HEK293 (cell line): ENCODE results near the gene STX2.
A peak's percentile ranks its signal among the peaks of the same experiment; 100 is the strongest.
"Not testable (repeated sequence)": the region's sequence is repeated elsewhere in the genome, so short reads cannot be mapped to it uniquely, and the experiment has no call there.

ENCODE experiments used
- CTCF ChIA-PET: fragments of 350-600 bp; formaldehyde crosslinking; extraction: SDS; loops from one replicate; lab custom pipeline; 2021; ENCODE audit warnings: antibody characterized with exemption; lab: Yijun Ruan, JAX
- POLR2A ChIA-PET: fragments of 300-600 bp; formaldehyde crosslinking; extraction: SDS; loops from one replicate; lab custom pipeline; 2020; ENCODE audit warnings: antibody characterized with exemption, inconsistent platforms; lab: Yijun Ruan, JAX
- H3K27ac ChIP-seq: fragments of 200-500 bp; sonication (Bioruptor generic); 2 replicates; pipeline ENCODE4 v1.5.1; 2014; ENCODE audit warnings: low read depth, low read length, control low read depth, inconsistent platforms; ENCODE audit errors: extremely low read depth
- H3K36me3 ChIP-seq, 2 experiments: fragments of 200-500 bp in 1 of 2; sonication (Bioruptor generic) in 1 of 2; 1 replicate in 1 of 2; 2 replicates in 1 of 2; pipeline ENCODE4 v1.5.1; 2014 to 2017; ENCODE audit warnings: inconsistent platforms in 2 of 2, low read length in 2 of 2; ENCODE audit not compliant: control insufficient read depth in 2 of 2, insufficient read depth in 1 of 2
- H3K4me1 ChIP-seq: fragments of 200-500 bp; sonication (Bioruptor generic); 2 replicates; pipeline ENCODE4 v1.5.1; 2014; ENCODE audit warnings: mild to moderate bottlenecking, low read length, inconsistent platforms; ENCODE audit not compliant: control insufficient read depth, insufficient read depth
- H3K4me3 ChIP-seq: 2 replicates; pipeline ENCODE4 v1.5.1; 2011; ENCODE audit warnings: low read depth, mild to moderate bottlenecking, control low read depth, low read length, moderate library complexity
- H3K9me3 ChIP-seq: fragments of 200-500 bp; sonication (Bioruptor generic); 2 replicates; pipeline ENCODE4 v1.5.1; 2014; ENCODE audit warnings: low read depth, low read length, inconsistent platforms; ENCODE audit not compliant: control insufficient read depth, insufficient read depth
- GLI4 ChIP-seq: fragments of 450-650 bp; formaldehyde crosslinking; IDR thresholded peaks from 2 replicates; pipeline ENCODE4 v1.5.1; 2016; ENCODE audit warnings: missing biosample characterization, missing genetic modification characterization
- HIC1 ChIP-seq: fragments of 450-650 bp; formaldehyde crosslinking; IDR thresholded peaks from 2 replicates; pipeline ENCODE4 v1.5.1; 2016; ENCODE audit warnings: missing biosample characterization, missing genetic modification characterization
- REST ChIP-seq: fragments of 450-650 bp; formaldehyde crosslinking; IDR thresholded peaks from 2 replicates; pipeline ENCODE4 v1.5.1; 2016; ENCODE audit warnings: missing biosample characterization, missing genetic modification characterization
- ZBTB8A ChIP-seq: fragments of 450-650 bp; formaldehyde crosslinking; IDR thresholded peaks from 2 replicates; pipeline ENCODE4 v1.5.1; 2016; ENCODE audit warnings: missing biosample characterization, missing genetic modification characterization
- ZNF140 ChIP-seq: fragments of 450-650 bp; formaldehyde crosslinking; IDR thresholded peaks from 2 replicates; pipeline ENCODE4 v1.5.1; 2016; ENCODE audit warnings: missing biosample characterization, missing genetic modification characterization
- ZNF169 ChIP-seq: fragments of 450-650 bp; formaldehyde crosslinking; IDR thresholded peaks from 2 replicates; pipeline ENCODE4 v1.5.1; 2016; ENCODE audit warnings: missing biosample characterization, missing genetic modification characterization
- ZNF2 ChIP-seq: fragments of 450-650 bp; formaldehyde crosslinking; IDR thresholded peaks from 2 replicates; pipeline ENCODE4 v1.5.1; 2016; ENCODE audit warnings: missing biosample characterization, missing genetic modification characterization
- ZNF274 ChIP-seq, 2 experiments: fragments of 200-500 bp in 1 of 2; fragments of 450-650 bp in 1 of 2; sonication (Bioruptor generic) in 1 of 2; formaldehyde crosslinking in 1 of 2; IDR thresholded peaks; 2 replicates each; pipeline versions ENCODE4 v1.5.1 to v1.6.1; 2014 to 2016; ENCODE audit warnings: borderline replicate concordance in 1 of 2, inconsistent platforms in 1 of 2, low read length in 1 of 2, missing biosample characterization in 1 of 2, missing genetic modification characterization in 1 of 2
- ZNF350 ChIP-seq: fragments of 450-650 bp; formaldehyde crosslinking; IDR thresholded peaks from 2 replicates; pipeline ENCODE4 v1.5.0; 2017; ENCODE audit warnings: missing biosample characterization, mild to moderate bottlenecking, missing genetic modification characterization
- ZNF394 ChIP-seq: fragments of 450-650 bp; formaldehyde crosslinking; IDR thresholded peaks from 2 replicates; pipeline ENCODE4 v1.5.1; 2016; ENCODE audit warnings: missing biosample characterization, missing genetic modification characterization, mild to moderate bottlenecking, moderate library complexity, borderline replicate concordance
- ZNF423 ChIP-seq: fragments of 450-650 bp; formaldehyde crosslinking; IDR thresholded peaks from 2 replicates; pipeline ENCODE4 v1.5.1; 2016; ENCODE audit warnings: missing biosample characterization, missing genetic modification characterization
- ZNF426 ChIP-seq: fragments of 450-650 bp; formaldehyde crosslinking; IDR thresholded peaks from 2 replicates; pipeline ENCODE4 v1.5.1; 2017; ENCODE audit warnings: missing biosample characterization, missing genetic modification characterization, mild to moderate bottlenecking, inconsistent platforms, moderate library complexity
- ZNF561 ChIP-seq: fragments of 450-650 bp; IDR thresholded peaks from 2 replicates; pipeline ENCODE4 v1.5.1; 2018; ENCODE audit warnings: missing biosample characterization, missing genetic modification characterization, borderline replicate concordance
- ZNF623 ChIP-seq: fragments of 450-650 bp; formaldehyde crosslinking; IDR thresholded peaks from 2 replicates; pipeline ENCODE4 v1.5.1; 2016; ENCODE audit warnings: missing biosample characterization, missing genetic modification characterization
- ZNF654 ChIP-seq: fragments of 450-650 bp; formaldehyde crosslinking; IDR thresholded peaks from 2 replicates; pipeline ENCODE4 v1.5.1; 2016; ENCODE audit warnings: low read depth, missing biosample characterization, missing genetic modification characterization
- ZSCAN23 ChIP-seq: fragments of 450-650 bp; formaldehyde crosslinking; IDR thresholded peaks from 2 replicates; pipeline ENCODE4 v1.5.1; 2016; ENCODE audit warnings: missing biosample characterization, missing genetic modification characterization
- TF ChIP-seq, protein P1 (sequence below): fragments of 450-650 bp; formaldehyde crosslinking; conservative IDR thresholded peaks from 2 replicates; pipeline ENCODE4 v1.5.1; 2016; ENCODE audit warnings: low read depth, missing biosample characterization, missing genetic modification characterization

Gene STX2

DNA sequence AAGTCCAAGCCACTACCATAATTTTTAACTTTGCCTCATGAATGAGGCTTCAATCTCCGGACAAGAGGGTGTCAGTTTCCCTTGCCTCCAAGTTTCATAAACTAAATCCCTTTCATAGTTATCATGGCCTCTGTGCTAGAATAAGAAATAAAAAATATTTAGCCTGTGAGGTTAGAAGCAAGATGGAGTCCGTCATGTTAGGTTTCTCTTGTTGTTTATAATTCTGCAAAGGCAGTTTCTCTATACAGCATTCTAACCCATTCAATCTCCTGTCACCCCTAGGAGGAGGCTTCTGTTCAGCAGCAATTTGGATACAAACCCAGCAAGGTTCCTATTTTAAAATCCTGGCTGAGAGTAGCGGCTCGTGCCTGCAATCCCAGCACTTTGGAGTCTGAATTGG is 17.0 kb upstream of the STX2 start (continued):
- no peak for TF ChIP-seq ZNF561

DNA sequence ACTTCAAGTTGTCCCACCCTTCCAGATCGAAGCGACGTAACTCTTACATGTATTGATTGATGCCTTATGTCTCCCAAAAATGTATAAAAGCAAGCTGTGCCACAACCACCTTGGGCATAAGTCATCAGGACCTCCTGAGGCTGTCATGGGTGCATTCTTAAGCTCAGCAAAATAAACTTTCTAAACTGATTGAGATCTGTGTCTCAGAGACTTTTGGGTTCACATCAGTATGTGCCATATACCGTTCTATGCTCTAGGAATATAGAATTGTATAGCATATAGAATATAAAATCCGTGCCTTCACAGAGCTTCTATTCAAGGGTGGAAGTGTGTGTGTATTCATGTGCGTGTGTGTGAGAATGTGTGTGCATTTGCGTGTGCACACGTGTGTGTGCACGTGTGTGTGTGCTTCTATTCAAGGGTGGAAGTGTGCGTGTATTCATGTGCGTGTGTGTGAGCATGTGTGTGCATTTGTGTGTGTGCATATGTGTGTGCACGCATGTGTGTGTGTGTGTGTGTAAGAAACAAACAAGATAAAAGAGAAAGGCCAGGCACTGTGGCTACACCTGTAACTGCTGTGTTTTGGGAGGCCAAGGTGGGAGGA is 11.5 kb upstream of the STX2 start:
- no peak overlapping the region for H3K27ac ChIP-seq
- no peaks in the 10 kb centered on the region for H3K9me3 ChIP-seq
- H3K36me3 ChIP-seq, result no peaks in the 10 kb centered on the region
- POLR2A ChIA-PET, result no interaction called here
- no peak overlapping the region for H3K4me3 ChIP-seq
- no peaks in the 10 kb centered on the region for H3K4me1 ChIP-seq
- CTCF ChIA-PET, result interaction anchor here (0.6 to 0.7 kb wide), 3 partner anchors 256 to 1650 kb away, joined by 3 to 4 read pairs (median 4); no protein-coding TSS in a partner anchor
- TF ChIP-seq ZSCAN23 (no peak), ZNF2 (tag by site-specific recombination) (no peak)

- ChIA-PET CTCF (interaction anchor here (0.6 to 0.7 kb wide), 2 partner anchors 257 to 1651 kb away, joined by 4 read pairs; no protein-coding TSS in a partner anchor), POLR2A (no interaction called here)
- no peak overlapping the region for H3K27ac ChIP-seq
These were observed 10.7 kb upstream of the STX2 start for GRCh38 chr12:130849561-130850417.

DNA sequence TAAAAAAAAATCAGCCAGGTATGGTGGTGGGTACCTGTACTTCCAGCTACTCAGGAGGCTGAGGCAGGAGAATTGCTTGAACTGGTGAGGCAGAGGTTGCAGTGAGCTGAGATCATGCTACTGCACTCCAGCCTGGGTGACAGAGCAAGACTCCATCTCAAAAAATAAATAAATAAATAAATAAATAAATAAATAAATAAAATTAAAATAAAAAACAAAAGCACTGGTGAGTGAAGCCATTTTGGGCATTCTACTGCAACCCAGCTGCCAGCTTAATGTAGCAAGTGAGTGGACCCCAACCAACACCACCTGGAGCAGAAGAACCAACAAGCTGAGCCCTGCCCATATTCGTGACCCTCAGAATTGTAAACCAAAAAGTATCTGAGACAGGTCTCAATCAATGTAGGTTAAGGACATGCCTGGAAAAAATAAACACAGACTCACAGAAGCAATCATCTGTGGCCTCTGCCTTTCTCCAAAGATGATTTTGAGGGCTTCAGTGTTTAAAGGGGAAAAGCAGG is 9.8 kb upstream of the STX2 start:
- POLR2A ChIA-PET, H3K36me3 ChIP-seq, H3K9me3 ChIP-seq, H3K4me3 ChIP-seq, H3K4me1 ChIP-seq, H3K27ac ChIP-seq: not testable (repeated sequence)
- CTCF ChIA-PET, result interaction anchor here (0.6 kb wide), 1 partner anchor 50 kb away, joined by 4 read pairs; no protein-coding TSS in a partner anchor
- TF ChIP-seq ZNF426 (peak; percentile 58), REST (tag by site-specific recombination) (0 out of 2 replicates have a peak, but pooled peaks have one; percentile 18), ZNF623 (tag by site-specific recombination) (peak; percentile 44), ZNF140 (tag by site-specific recombination) (peak; percentile 46; the same call in 1 of the 2 replicates), ZNF394 (tag by site-specific recombination) (peak; percentile 72; the same call in 1 of the 2 replicates), ZNF654 (peak; percentile 18; the same call in 1 of the 2 replicates), ZBTB8A (tag by site-specific recombination) (0 out of 2 replicates have a peak, but pooled peaks have one; percentile 37)
- TF ChIP-seq, protein P1, sequence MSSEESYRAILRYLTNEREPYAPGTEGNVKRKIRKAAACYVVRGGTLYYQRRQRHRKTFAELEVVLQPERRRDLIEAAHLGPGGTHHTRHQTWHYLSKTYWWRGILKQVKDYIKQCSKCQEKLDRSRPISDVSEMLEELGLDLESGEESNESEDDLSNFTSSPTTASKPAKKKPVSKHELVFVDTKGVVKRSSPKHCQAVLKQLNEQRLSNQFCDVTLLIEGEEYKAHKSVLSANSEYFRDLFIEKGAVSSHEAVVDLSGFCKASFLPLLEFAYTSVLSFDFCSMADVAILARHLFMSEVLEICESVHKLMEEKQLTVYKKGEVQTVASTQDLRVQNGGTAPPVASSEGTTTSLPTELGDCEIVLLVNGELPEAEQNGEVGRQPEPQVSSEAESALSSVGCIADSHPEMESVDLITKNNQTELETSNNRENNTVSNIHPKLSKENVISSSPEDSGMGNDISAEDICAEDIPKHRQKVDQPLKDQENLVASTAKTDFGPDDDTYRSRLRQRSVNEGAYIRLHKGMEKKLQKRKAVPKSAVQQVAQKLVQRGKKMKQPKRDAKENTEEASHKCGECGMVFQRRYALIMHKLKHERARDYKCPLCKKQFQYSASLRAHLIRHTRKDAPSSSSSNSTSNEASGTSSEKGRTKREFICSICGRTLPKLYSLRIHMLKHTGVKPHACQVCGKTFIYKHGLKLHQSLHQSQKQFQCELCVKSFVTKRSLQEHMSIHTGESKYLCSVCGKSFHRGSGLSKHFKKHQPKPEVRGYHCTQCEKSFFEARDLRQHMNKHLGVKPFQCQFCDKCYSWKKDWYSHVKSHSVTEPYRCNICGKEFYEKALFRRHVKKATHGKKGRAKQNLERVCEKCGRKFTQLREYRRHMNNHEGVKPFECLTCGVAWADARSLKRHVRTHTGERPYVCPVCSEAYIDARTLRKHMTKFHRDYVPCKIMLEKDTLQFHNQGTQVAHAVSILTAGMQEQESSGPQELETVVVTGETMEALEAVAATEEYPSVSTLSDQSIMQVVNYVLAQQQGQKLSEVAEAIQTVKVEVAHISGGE (tag by site-specific recombination), result peak; percentile 41; the same call in 1 of the 2 replicates

More at GRCh38 chr12:130849561-130850417, 10.7 kb upstream of the STX2 start:
- no peak for TF ChIP-seq ZNF350 (tag by site-specific recombination)
- TF ChIP-seq ZNF423 (tag by site-specific recombination), result no peak
- no peak for TF ChIP-seq ZNF169 (tag by site-specific recombination)
- no peak for TF ChIP-seq HIC1
- TF ChIP-seq GLI4 (tag by site-specific recombination), result no peak
- TF ChIP-seq ZNF274 (IDR thresholded peaks at IDR 0.05; ENCODE audit: low read length), result no peak
- TF ChIP-seq ZNF274 (tag by site-specific recombination; IDR thresholded peaks at IDR 0.05; ENCODE audit: borderline replicate concordance), result no peak
- Histone ChIP-seq H3K36me3 (no peaks in the 10 kb centered on the region), H3K4me1 (no peaks in the 10 kb centered on the region), H3K9me3 (no peaks in the 10 kb centered on the region), H3K4me3 (no peak overlapping the region)
